Stimulated activated CD4-positive, alpha-beta T cell treated with anti-CD3 and anti-CD28 coated beads, Interleukin-2, amount 100 ng/mL, for 48 hours (primary cell): ENCODE results near the gene ZNF888.
"Not testable (repeated sequence)": the region's sequence is repeated elsewhere in the genome, so short reads cannot be mapped to it uniquely, and the experiment has no call there.

Experiments
- DNase-seq, 2 donors: peaks; one replicate each; pipeline ENCODE4 v3.0.0-alpha.2; 2020

Gene ZNF888

DNA sequence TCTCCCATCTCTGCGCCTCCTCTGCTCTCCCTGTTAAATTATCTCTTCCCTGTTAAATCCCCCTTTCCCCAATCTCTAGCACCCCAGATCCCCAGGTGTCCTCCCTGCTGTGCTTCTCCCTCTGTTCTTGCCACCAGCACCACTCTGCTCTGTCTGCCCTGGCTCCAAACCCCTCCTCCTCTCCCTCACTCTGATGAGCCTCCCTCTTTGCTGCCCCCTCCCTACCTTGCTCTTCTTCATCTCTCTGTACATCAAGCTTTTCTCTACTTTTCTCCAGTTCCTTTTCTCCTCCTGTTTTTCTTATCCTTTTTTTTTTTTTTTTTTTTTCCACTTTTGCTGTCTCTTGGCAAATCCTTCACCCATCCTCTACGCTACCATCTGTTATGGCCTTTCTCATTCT is 18.3 kb upstream of the ZNF888 start:
- not testable (repeated sequence) for DNase-seq

- not testable (repeated sequence) for DNase-seq
Measured at GRCh38 chr19:52940905-52941304, 17.7 kb upstream of the ZNF888 start.

DNA sequence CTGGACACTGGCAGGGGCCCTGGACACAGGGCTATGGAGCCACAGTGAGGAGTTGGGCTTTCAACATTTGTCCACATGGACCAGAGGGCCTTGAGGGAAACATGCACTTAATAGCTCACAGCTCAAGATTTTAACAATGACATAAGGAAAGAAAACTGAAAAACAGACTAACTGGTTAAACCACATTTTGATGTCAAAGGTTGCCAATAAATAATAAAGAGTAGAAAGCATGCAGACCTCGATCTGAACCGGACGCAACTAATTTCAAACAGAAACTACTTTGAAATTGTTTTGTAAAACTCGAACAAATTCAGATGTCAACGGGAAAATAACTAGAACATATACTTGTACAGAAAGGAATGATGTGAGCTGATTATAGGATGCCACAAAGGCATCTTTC is 15.5 kb upstream of the ZNF888 start:
- DNase-seq, result no peak

DNA sequence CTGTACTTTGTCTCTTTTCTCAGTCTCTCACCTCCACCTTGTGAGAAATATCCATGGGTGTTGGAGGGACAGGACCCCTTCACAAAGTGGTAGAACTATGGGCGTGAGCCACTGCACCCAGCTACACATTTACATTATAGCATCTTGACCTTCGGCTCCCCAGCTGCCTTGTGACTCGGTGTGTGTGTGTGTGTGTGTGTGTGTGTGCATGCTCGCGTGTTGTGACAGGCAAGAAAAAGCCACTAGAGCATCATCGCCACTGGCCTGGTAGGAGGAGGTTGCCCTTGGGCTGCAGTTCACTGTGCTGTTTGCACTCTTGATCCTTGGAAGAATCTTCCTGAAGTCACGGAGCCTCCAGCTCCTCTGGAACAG is 13.7 kb upstream of the ZNF888 start:
- DNase-seq, result no peak

DNA sequence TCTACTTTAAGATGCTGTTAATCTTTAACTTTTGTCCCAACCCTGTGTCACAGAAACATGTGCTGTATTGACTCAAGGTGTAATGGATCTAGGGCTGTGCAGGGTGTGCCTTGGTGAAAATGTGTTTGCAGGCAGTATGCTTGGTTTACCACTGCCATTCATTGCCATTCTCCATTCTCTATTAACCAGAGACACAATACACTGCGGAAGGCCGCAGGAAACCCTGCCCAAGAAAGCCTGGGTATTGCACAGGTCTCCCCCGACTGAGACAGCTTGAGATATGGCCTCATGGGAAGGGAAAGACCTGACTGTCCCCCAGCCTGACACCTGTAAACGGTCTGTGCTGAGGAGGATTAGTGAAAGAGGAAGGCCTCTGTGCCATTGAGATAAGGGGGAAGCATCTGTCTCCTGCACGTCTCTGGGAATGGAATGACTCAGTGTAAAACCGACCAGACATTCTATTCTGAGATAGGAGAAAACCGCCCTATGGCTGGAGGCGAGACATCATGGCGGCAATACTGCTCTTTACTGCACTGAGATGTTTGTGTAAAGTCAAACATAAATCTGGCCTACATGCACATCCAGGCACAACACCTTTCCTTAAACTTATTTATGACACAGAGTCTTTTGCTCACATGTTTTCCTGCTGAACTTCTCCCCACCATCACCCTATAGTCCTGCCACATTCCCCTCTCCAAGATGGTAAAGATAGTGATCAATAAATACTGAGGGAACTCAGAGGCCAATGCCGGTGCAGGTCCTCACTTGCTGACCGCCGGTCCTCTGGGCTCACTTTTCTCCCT is 13.1 kb upstream of the ZNF888 start:
- DNase-seq, result no peak

GRCh38 chr19:52935434-52935833 is 12.2 kb upstream of the ZNF888 start:
- DNase-seq, result no peak

DNA sequence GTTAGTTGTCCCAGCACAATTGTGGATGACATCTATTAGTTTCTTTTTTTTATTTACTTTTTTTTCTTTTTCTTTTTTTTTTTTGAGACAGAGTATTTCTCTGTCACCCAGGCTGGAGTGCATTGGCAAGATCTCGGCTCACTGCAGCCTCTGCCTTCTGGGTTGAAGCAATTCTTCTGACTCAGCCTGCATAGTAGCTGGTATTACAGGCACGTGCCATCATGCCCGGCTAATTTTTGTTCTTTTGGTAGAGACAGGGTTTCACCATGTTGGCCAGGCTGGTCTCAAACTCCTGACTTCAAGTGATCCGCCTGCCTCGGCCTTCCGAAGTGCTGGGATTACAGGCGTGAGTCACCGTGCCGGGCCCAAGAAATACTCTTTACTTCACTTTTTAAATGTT is 1.4 kb upstream of the ZNF888 start:
- DNase-seq, result not testable (repeated sequence)

DNA sequence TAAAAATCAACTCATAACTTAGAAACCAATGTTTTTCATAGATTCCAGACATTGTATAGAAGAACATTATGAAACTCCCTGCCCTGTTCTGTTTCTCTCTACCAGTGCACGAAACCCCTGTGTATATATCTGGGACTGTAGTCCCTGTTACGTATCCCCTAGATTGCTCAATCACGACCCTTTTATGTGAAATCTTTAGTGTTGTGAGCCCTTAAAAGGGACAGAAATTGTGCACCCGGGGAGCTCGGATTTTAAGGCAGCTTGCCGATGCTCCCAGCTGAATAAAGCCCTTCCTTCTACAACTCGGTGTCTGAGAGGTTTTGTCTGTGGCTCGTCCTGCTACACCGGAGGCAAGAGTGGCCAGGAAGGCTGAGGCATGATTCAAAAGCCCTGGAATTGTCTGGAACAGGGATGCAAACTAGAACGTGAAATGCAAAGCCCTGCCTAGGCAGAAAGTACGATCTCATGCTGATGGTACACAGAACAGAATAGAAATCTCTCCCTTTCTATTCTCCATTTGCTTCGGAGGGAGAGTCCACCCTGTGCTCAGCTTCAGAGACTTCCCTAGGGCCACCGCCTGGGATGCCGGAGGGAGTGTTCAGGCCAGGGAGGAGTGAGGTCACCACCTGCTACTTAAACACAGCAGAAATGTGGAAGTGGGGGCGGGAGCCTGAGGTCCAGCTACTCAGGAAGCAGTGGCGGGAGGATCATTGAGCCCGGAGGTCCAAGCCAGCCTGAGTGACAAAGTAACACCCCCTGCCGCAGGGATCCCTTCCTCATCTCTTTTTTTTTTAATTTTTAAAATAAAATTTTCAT is 758 bp upstream of the ZNF888 start:
- DNase-seq, result no peak

DNA sequence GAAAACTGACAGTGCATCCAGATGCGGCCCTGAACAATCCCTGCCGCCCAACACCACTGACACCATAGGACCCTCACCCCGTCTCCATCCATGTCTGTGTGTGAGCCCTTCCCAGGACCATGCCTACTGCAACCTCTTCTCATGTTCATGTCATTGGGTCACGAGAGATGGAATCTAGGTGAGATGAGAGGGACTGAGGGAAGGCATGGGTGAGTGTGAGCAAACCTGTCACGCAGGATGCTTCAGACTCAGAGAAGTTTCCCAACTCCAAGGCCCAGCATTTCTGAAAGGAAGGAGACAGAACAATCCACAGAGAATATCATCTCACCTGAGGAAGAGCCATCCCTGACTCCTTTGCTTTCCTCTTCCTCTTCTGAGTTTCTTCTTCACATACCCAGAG is 5.7 kb downstream of the ZNF888 start:
- DNase-seq, result no peak

DNA sequence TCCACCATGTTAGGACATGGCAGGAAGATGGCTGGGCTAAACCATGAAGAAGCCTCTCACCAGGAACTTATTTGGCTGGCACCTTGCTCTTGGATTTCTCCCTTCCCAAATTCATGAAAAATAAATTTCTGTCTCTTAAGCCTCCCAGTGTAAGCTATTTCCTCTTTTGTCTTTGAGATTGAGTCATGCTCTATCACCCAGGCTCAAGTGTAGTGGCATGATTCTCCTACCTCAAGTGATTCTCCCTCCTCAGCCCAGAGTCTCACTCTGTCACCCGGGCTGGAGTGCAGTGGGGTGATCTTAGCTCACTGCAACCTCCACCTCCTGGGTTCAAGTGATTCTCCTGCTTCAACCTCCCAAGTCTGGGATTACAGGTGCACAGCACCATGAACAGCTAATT is 12.6 kb downstream of the ZNF888 start:
- no peak for DNase-seq

DNA sequence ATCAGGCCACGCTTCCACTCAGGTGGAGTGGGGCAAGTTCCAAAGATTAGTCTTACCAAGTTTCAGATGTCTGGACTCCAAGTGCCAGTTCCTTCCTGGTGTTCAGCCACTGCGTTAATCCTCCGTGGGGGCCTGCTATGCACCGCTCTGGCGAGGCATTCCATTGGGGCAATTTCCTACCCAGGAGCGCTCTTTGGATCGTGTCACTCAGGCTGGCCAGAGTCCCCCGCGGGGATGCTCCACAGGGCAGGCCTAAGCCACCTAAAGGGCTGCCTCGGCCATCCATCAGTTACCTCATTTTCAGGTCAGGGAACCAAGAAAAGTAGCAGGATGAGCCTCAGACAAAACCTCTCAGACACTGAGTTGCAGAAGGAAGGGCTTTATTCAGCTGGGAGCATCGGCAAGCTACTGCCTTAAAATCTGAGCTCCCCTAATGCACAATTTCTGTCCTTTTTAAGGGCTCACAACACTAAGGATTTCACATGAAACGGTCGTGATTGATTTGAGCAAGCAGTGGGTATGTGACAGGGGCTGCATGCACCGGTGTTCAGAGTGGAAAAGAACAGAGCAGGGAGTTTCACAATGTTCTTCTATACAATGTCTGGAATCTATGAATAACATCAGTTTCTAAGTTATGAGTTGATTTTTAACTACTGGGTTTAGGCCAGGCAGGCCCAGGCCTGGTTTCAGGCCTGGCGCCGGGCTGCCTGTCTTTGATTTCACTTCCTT is 19.0 kb downstream of the ZNF888 start:
- DNase-seq, result not testable (repeated sequence)

- no peak for DNase-seq
Measured at GRCh38 chr19:52901842-52902241, 21.4 kb downstream of the ZNF888 start.

GRCh38 chr19:52898596-52898995 is 24.6 kb downstream of the ZNF888 start:
- not testable (repeated sequence) for DNase-seq

- no peak for DNase-seq
Measured at GRCh38 chr19:52898101-52898500, 25.1 kb downstream of the ZNF888 start.

DNA sequence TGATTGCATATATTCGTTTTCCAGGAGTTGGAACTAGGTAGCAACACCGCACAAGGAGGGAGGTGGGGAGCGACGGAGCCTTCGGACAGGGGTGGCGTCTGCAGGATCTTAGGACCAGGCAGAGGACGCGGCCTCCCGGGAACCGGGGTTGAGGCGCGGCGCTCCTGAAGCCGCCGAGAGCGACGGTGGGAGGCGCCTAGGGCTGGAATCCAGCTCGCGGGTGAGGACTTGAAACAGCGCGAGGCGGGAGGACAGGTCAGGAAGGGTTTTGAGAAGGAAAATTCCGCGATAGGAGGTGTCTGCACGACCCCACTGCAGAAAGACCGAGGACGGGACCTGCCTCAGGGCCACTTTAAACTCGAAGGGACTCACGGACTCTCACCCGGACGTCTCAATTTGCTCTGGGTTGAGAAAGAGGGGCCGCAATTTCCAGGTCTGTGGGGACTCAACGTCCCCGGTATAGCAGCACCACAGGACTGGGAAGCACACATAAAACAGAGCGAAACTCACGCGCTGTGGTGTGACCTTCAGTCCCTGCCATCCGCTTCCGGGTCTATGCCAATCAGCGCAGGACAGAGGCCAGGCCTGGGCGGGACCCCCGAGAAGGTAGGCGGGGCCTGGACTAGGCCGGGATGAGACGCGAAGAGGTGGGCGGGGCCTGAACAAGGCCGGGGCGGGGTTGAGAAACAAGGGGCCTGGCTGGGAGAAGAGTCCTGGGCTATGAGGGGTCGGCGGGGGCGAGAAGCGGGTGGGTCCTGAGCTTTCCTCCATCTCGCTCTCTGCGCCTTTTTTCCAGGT is 25.9 kb downstream of the ZNF888 start, which contains the start of gene ZNF320:
ZNF320 (minus strand) TSS at position 498 of the 798 bp plus-strand sequence. CDS start 7,380 bp downstream, outside the sequence.
- peak; percentile 80 to 85 for DNase-seq

DNA sequence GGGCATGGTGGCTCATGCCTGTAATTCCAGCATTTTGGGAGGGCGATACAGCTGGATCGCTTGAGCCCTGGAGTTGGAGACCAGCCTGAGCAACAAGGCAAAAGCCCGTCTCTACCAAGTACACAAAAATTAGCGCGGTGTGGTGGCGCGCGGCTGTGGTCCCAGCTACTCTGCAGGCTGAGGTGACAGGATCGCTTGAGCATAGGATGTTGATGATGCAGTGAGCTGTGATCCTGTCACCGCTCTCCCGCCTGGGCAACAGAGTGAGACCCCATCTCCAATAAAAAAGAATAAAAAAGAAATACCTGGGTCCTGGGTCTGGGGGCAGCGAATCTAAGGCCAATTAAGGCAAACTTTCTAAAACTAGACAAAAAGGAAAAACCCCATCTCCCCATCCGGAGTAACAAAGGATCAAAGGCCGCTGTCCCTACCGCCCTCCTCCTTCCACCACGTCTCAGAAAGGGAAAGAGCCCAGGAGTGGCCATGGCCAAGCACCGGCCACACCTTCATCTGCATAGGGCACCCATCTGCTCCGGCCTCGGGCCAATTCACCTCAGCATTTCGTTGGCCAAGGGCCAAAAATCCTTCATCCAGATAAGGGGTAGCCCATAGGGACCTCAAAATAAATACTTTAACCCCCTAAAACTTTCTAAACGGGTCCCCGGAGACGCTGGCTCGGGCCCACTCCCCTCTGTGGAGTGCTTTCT is 26.6 kb downstream of the ZNF888 start:
- no peak for DNase-seq

DNA sequence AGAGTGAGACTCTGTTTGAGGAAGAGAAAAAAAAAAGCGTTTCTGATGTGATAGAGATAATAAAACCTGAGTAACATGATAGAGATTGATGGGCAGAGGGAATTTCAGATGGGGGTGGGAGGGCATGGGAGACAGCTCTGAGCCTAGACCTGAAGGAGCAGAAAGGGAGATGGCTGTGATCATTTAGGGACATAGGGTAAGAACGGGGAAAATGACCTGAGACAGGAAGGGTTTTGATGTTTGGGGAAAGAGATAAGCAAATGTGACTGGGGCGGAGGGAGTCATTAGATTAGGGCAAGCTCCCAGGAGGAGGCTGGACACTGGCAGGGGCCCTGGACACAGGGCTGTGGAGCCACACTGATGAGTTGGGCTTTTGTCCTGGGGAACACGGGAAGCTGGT is 31.9 kb downstream of the ZNF888 start:
- DNase-seq, result no peak

- no peak for DNase-seq
Measured at GRCh38 chr19:52889931-52890330, 33.3 kb downstream of the ZNF888 start.

- DNase-seq, result no peak
Measured at GRCh38 chr19:52889076-52889475, 34.2 kb downstream of the ZNF888 start.

DNA sequence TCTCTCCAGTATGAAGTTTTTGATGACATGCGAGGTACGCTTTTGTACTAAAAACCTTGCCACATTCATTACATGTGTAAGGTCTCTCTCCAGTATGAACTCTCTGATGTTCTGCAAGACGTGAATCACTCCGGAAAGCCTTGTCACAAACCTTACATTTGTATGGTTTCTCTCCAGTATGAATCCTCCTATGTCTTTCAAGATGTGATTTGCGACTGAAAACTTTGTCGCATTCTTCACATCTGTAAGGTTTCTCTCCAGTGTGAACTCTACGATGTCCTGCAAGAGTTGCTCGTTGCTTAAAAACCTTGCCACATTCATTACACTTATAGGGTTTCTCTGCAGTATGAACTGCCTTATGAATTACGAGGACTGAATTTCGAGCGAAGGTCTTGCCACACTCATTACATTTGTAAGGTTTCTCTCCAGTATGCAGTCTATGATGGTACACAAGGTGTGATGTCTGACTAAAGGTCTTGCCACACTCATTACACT is 42.3 kb downstream of the ZNF888 start:
- DNase-seq, result no peak

DNA sequence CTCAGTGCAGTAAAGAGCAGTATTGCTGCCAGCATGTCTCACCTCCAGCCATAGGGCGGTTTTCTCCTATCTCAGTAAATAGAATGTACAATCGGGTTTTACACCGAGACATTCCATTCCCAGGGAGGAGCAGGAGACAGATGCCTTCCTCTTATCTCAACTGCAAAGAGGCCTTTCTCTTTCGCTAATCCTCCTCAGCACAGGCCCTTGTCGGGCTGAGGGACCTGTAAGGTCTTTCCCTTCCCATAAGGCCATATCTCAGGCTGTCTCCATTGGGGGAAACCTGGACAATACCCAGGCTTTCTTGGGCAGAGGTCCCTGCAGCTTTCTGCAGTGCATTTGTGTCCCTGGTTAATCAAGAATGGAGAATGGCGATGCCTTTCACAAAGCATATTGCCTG is 50.2 kb downstream of the ZNF888 start:
- DNase-seq, result not testable (repeated sequence)

DNA sequence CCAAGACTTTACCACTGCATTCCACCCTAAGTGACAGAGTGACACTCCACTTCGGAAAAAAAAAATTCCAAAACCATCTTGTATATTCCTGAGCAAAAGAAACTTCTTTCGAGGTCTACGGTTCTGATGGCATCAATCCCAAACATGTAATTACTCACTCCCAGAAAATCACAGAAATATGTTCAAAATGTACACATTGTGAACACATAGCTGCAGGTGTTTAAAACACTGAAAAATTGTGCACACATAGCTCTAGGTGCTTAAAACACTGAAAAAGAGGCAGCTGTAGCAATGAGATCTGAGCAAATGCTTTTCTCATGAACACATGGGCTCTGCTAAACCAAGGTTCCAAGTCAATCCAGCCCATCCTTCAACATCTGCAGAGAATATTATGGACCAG is 51.8 kb downstream of the ZNF888 start:
- no peak for DNase-seq
